ENCODE measurements around the gene HIVEP2. TPM values are rescaled to one million over a fixed set of nuclear protein-coding genes. Genes with fewer than 3 reads are reported as not detected.

The HIVEP2 gene
- total RNA-seq, 1 experiment from 2014 or later = 8.2 TPM

DNA sequence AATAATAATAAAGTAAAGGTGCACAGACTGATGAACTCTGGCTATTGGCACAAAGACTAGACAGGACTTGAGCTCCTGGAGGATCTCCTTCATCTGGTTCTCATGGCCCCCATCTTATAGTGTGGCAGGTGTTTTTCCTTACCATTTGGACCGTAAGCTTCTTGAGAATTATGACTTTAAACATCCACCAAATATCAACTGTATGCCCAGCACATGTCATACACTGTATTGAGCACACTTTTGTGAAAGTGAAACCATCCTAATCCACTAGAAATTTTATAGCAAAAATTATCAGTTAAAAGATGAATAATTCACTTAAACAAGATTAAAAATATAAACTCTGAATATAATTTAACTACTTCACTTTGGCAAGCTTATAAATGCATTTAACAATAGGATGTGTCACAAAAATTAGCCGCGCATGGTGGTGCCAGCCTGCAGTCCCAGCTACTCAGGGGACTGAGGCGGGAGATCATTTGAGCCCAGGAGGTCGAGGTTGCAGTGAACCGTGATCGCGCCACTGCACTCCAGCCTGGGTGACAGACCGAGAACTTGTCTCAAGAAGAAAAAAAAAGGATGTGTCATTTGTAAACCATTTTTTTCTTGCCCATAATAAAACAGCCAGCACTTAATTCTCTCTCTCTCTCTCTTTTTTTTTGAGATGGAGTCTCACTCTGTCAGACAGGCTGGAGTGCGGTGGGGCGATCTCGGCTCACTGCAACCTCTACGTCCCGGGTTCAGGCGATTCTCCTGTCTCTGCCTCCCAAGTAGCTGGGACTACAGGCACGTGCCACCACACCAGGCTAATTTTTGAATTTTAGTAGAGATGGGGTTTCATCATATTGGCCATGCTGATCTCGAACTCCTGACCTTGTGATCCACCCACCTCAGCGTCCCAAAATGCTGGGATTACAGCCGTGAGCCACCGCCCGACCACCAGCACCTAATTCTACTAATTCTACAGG lies 9.1 kb downstream of the HIVEP2 start:
- H3K36me3 ChIP-seq = no peaks in the 10 kb centered on the region
- no peak for DNase-seq
- no peaks in the 10 kb centered on the region for H3K9me3 ChIP-seq (replicated peaks)
- H3K4me3 ChIP-seq = no peak overlapping the region
- no peaks in the 10 kb centered on the region for H3K4me1 ChIP-seq
- no peaks in the 10 kb centered on the region for H3K27me3 ChIP-seq
- H3K27ac ChIP-seq = no peak overlapping the region

DNA sequence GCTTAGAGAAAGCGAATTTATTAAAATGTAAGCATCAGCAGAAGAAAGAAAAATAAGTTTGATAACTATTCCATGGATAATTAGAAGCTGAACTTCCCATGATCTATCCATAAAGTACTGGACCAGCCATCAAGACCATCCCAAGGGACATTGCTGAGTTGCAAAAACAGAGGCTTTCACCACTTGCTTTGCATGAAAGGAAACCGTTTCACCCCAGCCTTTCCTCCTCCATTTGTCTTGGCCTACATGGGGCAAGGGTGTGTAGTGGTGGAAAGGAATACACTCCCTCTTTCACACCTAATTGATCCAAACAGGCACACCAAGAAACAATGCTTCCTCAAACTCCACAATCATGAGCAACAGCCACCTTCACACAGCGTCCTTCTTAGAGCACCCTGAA lies 10.4 kb downstream of the HIVEP2 start:
- Histone ChIP-seq H3K4me1 (no peaks in the 10 kb centered on the region), H3K27ac (no peak overlapping the region), H3K4me3 (no peak overlapping the region), H3K9me3 (replicated peaks) (no peaks in the 10 kb centered on the region), H3K36me3 (no peaks in the 10 kb centered on the region), H3K27me3 (no peaks in the 10 kb centered on the region)
- DNase-seq = no peak

DNA sequence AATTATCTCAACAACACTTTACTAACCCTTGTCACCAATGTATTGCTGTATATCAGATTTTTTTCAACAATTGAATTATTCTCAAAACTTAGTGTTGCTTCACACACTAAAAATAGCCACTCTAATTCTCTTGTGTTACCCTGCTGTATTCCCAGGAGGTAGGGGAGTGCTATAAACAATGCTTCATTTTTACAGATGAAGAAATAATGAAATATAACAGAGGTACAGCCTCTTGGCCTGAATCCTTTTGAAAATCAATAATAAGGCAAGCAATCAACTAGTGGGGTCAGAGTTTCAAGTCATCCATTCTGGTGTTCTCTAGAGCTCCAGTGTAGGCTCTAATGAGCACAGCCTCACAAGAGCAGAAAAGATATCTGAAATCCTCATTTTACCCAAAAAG lies 10.9 kb downstream of the HIVEP2 start:
- no peak for DNase-seq
- Histone ChIP-seq H3K27ac (no peak overlapping the region), H3K27me3 (no peaks in the 10 kb centered on the region)

DNA sequence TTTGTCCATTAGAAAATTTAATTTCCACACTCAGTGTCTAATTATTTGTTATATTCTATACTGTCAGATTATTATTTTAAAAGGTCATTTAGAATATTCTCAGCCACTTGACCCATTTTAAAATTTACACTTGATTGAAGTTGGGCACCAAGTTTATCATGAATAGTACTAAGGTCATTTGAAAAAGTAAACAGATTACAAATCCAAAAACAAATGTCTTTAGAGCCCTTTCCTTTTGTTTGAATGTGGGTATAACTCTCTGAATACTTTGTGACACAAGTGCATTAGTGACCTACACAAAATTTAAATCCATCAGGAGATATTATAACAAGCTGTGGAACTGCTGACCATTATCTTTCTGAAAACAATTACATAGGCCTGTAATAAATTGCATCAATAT lies 11.3 kb downstream of the HIVEP2 start:
- H3K27me3 ChIP-seq = no peaks in the 10 kb centered on the region
- no peak overlapping the region for H3K4me3 ChIP-seq
- H3K9me3 ChIP-seq (replicated peaks) = no peaks in the 10 kb centered on the region
- no peak overlapping the region for H3K27ac ChIP-seq
- no peaks in the 10 kb centered on the region for H3K36me3 ChIP-seq
- DNase-seq = no peak
- no peaks in the 10 kb centered on the region for H3K4me1 ChIP-seq

More for the DNA sequence above, 10.9 kb downstream of the HIVEP2 start:
- no peaks in the 10 kb centered on the region for H3K4me1 ChIP-seq
- no peaks in the 10 kb centered on the region for H3K36me3 ChIP-seq
- no peak overlapping the region for H3K4me3 ChIP-seq
- no peaks in the 10 kb centered on the region for H3K9me3 ChIP-seq (replicated peaks)

DNA sequence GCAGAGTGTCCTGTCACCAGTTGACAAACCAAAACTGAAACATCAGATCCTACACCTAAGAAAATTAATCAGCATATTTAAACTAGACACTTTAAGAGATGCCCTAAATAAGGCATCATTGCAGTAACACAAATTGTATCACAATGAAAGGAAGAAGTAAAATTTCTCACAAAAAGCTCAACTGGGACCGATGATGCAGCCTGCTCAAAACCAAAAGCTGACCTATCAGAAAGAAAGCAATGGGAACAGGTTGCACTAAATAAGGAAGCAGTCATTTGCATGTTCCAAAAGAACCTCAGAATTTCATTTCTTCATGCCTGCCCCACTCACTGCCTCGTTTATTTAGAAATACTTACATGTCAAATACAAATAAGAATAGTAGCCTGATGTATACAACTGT lies 12.1 kb downstream of the HIVEP2 start:
- H3K4me1 ChIP-seq = no peaks in the 10 kb centered on the region
- H3K9me3 ChIP-seq (replicated peaks) = no peaks in the 10 kb centered on the region
- no peaks in the 10 kb centered on the region for H3K27me3 ChIP-seq
- H3K27ac ChIP-seq = no peak overlapping the region
- H3K4me3 ChIP-seq = no peak overlapping the region
- H3K36me3 ChIP-seq = no peaks in the 10 kb centered on the region
- DNase-seq = no peak

DNA sequence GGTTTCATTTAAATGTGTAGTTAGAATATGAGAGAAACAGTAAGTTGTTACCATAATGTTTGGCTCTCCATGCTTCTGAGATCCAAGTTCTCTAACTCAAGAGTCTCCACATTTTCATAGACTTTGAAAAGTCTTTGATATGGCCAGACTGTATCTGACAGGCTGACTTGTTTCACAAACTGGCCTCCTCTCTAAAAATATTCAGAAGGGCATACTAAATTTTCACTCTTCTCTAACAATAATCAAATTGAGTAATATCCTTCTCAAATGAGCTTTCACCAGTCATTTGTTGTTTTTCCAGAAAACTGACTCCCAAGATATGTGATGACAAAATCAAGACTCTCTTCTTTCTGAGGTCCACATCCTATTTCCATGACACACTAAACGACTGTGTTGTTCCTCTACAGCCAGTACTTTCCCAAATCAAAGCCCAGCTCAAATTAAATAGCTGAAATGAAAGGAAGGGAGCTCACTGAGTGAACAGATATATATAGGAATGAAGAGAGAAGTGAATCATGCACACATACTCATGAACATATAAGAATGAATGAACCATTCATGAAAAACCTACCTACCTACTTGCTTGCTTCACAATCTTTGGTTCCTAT lies 15.1 kb downstream of the HIVEP2 start:
- no peak for DNase-seq
- Histone ChIP-seq H3K27ac (no peak overlapping the region), H3K4me1 (no peaks in the 10 kb centered on the region), H3K36me3 (no peaks in the 10 kb centered on the region), H3K27me3 (no peaks in the 10 kb centered on the region), H3K9me3 (replicated peaks) (no peaks in the 10 kb centered on the region), H3K4me3 (no peak overlapping the region)

DNA sequence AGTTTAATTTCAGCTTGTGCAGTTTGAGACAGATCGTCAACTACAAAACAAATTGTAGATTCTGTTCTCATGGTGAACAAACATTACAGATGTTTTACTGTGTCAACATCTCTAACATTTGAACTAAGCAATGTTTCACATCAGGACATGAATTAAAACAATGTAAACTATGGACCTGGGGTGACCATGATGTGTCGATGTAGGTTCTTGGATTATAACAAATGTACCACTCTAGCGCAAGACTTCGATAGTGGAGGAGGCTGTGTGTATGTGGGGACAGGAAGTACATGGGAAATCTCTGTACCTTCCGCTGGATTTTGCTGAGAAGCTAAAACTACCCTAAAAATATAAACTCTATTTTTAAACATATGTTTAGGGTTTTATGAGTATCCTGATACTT lies 17.1 kb downstream of the HIVEP2 start:
- H3K9me3 ChIP-seq (replicated peaks) = no peaks in the 10 kb centered on the region
- H3K27me3 ChIP-seq = no peaks in the 10 kb centered on the region
- no peaks in the 10 kb centered on the region for H3K4me1 ChIP-seq
- no peaks in the 10 kb centered on the region for H3K36me3 ChIP-seq
- no peak for DNase-seq
- H3K4me3 ChIP-seq = no peak overlapping the region
- H3K27ac ChIP-seq = no peak overlapping the region

DNA sequence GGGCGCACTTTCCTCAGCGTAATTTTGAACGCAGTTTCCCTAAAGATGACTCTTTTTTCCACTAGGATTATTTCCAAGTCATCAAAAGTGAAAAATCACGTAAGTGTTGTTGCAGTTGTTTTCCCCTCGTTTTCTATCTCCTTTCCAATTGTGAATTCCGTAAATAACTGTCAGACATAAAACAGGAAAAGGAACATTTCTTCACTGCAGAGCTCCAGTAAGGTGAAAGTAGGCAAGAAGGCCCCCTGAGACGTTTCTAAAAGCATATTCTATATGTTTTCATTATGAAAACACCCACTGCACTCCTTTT lies 17.8 kb downstream of the HIVEP2 start:
- Histone ChIP-seq H3K4me1 (no peaks in the 10 kb centered on the region), H3K27me3 (no peaks in the 10 kb centered on the region), H3K4me3 (peak overlapping the region; percentile 61), H3K36me3 (no peaks in the 10 kb centered on the region), H3K27ac (no peak overlapping the region), H3K9me3 (replicated peaks) (no peaks in the 10 kb centered on the region)
- DNase-seq = no peak

DNA sequence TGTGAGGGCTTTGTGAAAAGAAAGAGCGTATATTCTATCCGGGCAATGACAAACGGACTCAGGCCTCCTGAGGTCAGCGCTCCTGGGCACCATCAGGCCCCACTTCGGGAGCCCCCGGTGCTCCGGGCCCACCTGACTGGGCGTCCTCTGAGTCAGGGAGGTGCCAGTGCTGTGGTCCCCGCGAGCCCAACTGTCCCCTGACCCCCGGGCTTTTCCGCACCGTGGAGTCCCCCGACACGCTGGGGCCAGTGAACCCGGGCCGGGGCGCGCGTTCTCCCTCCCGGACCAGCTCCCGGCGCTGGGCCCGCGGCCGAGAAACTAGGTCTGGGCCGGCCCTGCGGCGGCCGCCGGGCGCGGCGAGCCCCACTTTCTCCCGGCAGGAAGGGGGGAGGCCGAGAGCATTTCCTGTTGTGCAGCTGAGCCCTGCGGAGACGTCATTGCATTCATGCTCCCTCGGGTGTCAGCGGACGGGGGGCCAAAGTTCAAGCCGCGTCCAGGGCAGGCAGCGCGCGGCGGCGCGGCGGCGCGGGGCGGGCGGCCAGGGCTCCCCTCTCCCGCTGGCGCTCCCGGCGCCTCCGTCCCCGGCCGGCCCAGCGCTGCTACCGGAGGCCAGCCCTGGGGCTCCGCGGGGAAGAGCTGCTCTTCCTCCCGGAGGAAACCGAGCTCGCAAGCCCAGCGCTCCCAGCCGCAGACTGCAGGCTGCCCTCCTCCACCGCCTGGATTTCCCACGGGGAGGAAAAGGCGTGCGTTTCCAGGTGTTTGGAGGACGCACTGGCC lies 18.3 kb downstream of the HIVEP2 start:
- no peaks in the 10 kb centered on the region for H3K4me1 ChIP-seq
- peak; percentile 50 to 53 for DNase-seq

DNA sequence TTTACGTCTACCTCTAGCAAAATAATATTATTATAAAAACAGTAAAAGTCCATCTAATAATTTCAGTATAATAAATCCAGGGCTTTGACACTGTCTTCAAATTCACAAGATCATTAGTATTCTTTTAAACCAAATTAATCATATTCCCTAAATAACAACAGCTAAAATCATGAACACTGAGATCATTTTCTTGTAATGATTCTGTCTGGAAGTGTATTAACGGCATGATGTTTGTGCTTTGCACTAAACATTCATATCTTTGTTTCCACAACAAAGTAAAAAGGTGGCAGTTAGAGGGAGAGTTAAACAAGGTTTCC lies 18.8 kb downstream of the HIVEP2 start:
- Histone ChIP-seq H3K4me1 (no peaks in the 10 kb centered on the region), H3K27ac (peak overlapping the region; percentile 64; the same call in 1 of the 2 replicates), H3K36me3 (no peaks in the 10 kb centered on the region), H3K4me3 (peak overlapping the region; percentile 61), H3K9me3 (replicated peaks) (no peaks in the 10 kb centered on the region), H3K27me3 (no peaks in the 10 kb centered on the region)
- DNase-seq = no peak

More for the DNA sequence above, 18.3 kb downstream of the HIVEP2 start:
- Histone ChIP-seq H3K9me3 (replicated peaks) (no peaks in the 10 kb centered on the region), H3K27me3 (no peaks in the 10 kb centered on the region), H3K27ac (peak overlapping the region; percentile 64), H3K36me3 (no peaks in the 10 kb centered on the region), H3K4me3 (peak overlapping the region; percentile 61)

DNA sequence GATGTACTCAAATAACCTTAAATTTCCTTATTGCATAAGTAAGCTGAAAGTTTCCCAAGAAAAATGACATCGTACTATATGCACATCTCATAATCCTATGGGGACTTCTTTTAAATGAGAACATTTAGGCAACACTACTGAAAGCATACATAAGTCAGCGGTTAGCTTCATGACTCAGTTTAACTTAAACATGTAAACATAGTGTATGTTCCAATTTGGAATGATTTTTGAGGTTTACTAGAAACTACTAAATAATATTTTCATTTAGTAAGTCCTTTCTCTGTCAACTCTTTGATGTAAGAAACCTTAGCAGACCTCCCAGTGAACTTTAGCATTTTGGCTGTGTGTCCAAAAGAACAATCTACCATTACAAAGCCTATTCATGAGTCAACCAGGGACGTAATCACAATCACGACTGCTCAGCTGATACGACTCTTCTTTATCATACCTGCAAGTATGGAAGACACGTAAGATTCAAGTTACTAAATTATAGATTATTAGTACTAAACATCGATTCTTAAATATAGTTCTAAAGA lies 19.3 kb downstream of the HIVEP2 start:
- Histone ChIP-seq H3K27me3 (no peaks in the 10 kb centered on the region), H3K27ac (no peak overlapping the region), H3K4me1 (no peaks in the 10 kb centered on the region), H3K36me3 (no peaks in the 10 kb centered on the region), H3K9me3 (replicated peaks) (no peaks in the 10 kb centered on the region), H3K4me3 (no peak overlapping the region)
- no peak for DNase-seq

DNA sequence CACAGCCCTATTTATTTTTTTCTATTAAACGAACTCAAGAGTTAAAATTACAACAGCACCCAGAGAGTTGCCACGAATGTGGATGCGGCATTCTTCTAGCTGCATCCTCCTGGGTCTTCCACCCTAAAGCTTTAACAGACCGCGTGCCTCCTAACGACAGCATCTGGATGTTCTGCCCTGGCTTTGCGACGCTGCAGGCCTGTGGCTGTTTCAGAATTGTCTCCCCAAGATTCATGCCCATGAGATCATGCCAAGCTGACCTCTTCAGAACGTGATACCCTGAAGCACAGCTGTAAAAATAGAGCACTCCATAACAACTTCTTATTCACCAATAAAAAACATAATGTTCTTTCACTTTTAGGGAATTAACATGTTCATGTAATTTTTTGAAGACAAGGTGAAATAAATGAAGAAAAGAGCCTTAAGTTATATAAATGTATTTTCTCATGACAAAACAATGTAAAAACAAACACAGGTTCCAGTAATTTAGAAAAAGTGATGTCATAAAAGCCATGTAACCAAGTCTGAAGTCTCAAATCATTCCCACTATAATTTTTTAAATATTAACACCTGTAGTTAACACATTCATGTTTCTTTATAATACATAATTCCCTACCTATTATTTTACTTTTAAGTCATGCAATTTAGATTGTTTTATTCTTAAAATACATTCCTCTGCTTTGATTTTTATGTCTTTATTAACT lies 26.5 kb downstream of the HIVEP2 start:
- Histone ChIP-seq H3K27me3 (no peaks in the 10 kb centered on the region), H3K4me3 (peak overlapping the region; percentile 4; the same call in 1 of the 2 replicates)
- peak; percentile 66 to 83 for DNase-seq

DNA sequence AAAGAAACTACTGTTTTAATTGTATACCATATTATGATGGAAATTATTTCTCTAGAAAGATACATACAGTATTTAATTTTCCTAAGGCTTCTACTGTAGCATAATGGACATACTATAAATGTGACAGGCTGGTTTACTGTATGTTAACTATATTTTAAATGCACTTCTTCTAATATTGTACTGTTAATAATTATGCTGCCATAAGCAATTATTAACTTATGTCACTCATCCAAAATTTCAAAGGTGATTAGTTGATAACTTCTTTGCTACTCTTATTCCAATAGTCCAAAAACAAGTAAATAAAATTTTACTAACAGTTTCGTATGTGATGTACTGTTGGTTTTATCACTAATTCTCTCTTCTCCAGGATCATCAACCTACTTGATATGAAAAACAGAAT lies 28.1 kb downstream of the HIVEP2 start:
- Histone ChIP-seq H3K27ac (no peak overlapping the region), H3K27me3 (no peaks in the 10 kb centered on the region), H3K4me3 (no peak overlapping the region), H3K9me3 (replicated peaks) (no peaks in the 10 kb centered on the region), H3K36me3 (no peaks in the 10 kb centered on the region), H3K4me1 (peaks cover 14% of the 10 kb centered on the region; the same call in 1 of the 2 replicates)
- DNase-seq = no peak

More for the DNA sequence above, 26.5 kb downstream of the HIVEP2 start:
- peaks cover 14% of the 10 kb centered on the region; the same call in 1 of the 2 replicates for H3K4me1 ChIP-seq
- no peaks in the 10 kb centered on the region for H3K9me3 ChIP-seq (replicated peaks)
- H3K27ac ChIP-seq = peak overlapping the region; percentile 44
- no peaks in the 10 kb centered on the region for H3K36me3 ChIP-seq

DNA sequence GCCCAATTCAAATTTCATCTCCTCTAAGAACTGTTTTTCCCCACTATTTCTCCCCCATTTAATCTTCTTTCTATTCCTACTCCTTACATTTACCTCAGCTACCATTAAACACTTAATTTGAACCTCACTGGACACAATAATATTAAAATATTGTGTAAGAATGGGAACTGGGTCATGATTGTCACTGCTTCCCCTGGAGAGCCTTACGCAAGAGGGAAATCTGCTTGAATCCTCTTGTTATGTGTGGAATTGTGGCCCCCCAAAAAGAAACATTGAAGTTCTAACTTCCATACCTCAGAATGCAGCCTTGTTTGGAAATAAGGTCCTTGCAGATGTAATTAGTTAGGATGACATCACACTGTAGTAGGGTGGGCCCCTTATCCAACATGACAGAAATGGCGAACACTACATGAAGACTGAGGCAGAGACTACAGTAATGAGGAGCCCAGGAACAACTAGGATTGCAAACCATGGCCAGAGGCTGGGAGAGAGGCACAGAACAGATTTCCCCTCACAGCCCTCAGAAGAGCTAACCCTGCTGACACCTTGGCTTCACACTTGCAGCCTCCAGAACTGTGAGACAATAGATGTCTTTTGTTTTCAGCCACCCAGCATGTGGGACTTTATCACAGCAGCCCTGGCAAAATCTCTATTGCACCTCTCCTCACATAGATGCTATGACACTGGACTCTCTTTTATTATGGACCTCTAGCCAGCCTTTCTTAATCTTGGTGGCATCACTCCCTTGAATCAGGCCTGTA lies 29.9 kb downstream of the HIVEP2 start:
- Histone ChIP-seq H3K36me3 (no peaks in the 10 kb centered on the region), H3K27me3 (no peaks in the 10 kb centered on the region), H3K9me3 (replicated peaks) (no peaks in the 10 kb centered on the region), H3K4me1 (peaks cover 14% of the 10 kb centered on the region; the same call in 1 of the 2 replicates), H3K4me3 (no peak overlapping the region), H3K27ac (no peak overlapping the region)
- no peak for DNase-seq

All from SJCRH30 (cell line).